Measurements from ENCODE around the gene ZNF177.

Gene ZNF177

GRCh38 chr19:9427941-9428340 is 65.1 kb downstream of the ZNF177 start:
- DNase-seq (ENCODE audit: low read depth in 2 of 3, low spot score in 2 of 3), result no peak

- DNase-seq (ENCODE audit: low read depth in 2 of 3, low spot score in 2 of 3), result no peak
Measured at GRCh38 chr19:9430444-9430843, 67.6 kb downstream of the ZNF177 start.

- peak in 1 of 3 experiments; percentile 19 for DNase-seq (ENCODE audit: low read depth in 2 of 3, low spot score in 2 of 3)
Measured at GRCh38 chr19:9431475-9431874, 68.7 kb downstream of the ZNF177 start.
